Caco-2 (cell line): ENCODE measurements around the gene SLC9A4. TPM values are rescaled to one million over a fixed set of nuclear protein-coding genes. Genes with fewer than 3 reads are reported as not detected.

Experiments used
- BruUV-seq: library from RNA; stranded (reverse); fragments of 400-500 nt; replicated peaks from 2 replicates; lab custom pipeline; 2021; lab: Mats Ljungman, UMichigan
- CTCF ChIA-PET: fragments of 300-600 bp; sonication (Branson Sonifier 250); formaldehyde crosslinking; loops from one replicate; lab custom pipeline; 2022; ENCODE audit warnings: antibody characterized with exemption; lab: Charles Lee
- POLR2A ChIA-PET: fragments of 300-600 bp; sonication (Branson Sonifier 250); formaldehyde crosslinking; loops from one replicate; lab custom pipeline; 2022; ENCODE audit warnings: antibody characterized with exemption; lab: Charles Lee
- DNase-seq, 2 experiments: peaks; one replicate each; pipeline versions ENCODE4 v3.0.0 to v3.0.0-alpha.2; 2020 to 2022
- H3K27me3 ChIP-seq: replicated peaks from 2 replicates; pipeline ENCODE4 v1.6.0; 2011; ENCODE audit warnings: low read length; ENCODE audit not compliant: control insufficient read depth, insufficient read depth
- H3K36me3 ChIP-seq: 2 replicates; pipeline ENCODE4 v1.5.1; 2011; ENCODE audit warnings: low read length; ENCODE audit not compliant: control insufficient read depth, insufficient read depth
- H3K4me1 ChIP-seq: fragments of 250-450 bp; sonication (Bioruptor Pico); 2 replicates; pipeline ENCODE4 v1.5.1; 2020; ENCODE audit warnings: mild to moderate bottlenecking
- H3K4me3 ChIP-seq: 2 replicates; pipeline ENCODE4 v1.5.1; 2011; ENCODE audit warnings: low read depth, mild to moderate bottlenecking, control low read depth, low read length
- H3K9me3 ChIP-seq: fragments of 250-450 bp; sonication (Bioruptor Pico); 2 replicates; pipeline ENCODE4 v1.5.1; 2020; ENCODE audit warnings: mild to moderate bottlenecking, moderate library complexity
- H3K27ac Mint-ChIP-seq: one replicate; pipeline ENCODE4 v1.8.0; 2022; ENCODE audit warnings: mixed read lengths; ENCODE audit not compliant: unreplicated experiment
- H3K27me3 Mint-ChIP-seq: one replicate; pipeline ENCODE4 v1.8.0; 2022; ENCODE audit warnings: mixed read lengths; ENCODE audit not compliant: insufficient read depth, unreplicated experiment
- H3K36me3 Mint-ChIP-seq: one replicate; pipeline ENCODE4 v1.8.0; 2022; ENCODE audit warnings: mild to moderate bottlenecking, mixed read lengths; ENCODE audit not compliant: insufficient read depth, unreplicated experiment
- H3K4me1 Mint-ChIP-seq: one replicate; pipeline ENCODE4 v1.8.0; 2022; ENCODE audit warnings: low read depth, mixed read lengths; ENCODE audit not compliant: unreplicated experiment
- H3K4me3 Mint-ChIP-seq: one replicate; pipeline ENCODE4 v1.8.0; 2022; ENCODE audit warnings: mild to moderate bottlenecking, moderate library complexity, mixed read lengths; ENCODE audit not compliant: unreplicated experiment
- H3K9me3 Mint-ChIP-seq: one replicate; pipeline ENCODE4 v1.8.0; 2022; ENCODE audit warnings: mixed read lengths; ENCODE audit not compliant: unreplicated experiment
- intact Hi-C: fragments of 100-400 bp; cut with micrococcal nuclease; formaldehyde crosslinking; loops from one replicate; pipeline ENCODE4 v1.10.0; 2022; ENCODE audit not compliant: unreplicated experiment
- total RNA-seq: library from RNA; stranded (reverse); gene quantifications from 2 replicates; pipeline ENCODE4 v1.2.3, GENCODE V29; 2022
- TF ChIP-seq, protein P1 (sequence below), 2 experiments: fragments of 200-600 bp in 1 of 2; IDR thresholded peaks; 1 replicate in 1 of 2; 2 replicates in 1 of 2; pipeline versions ENCODE4 v1.5.1 to v1.8.0; 2011 to 2022; ENCODE audit warnings: antibody characterized with exemption in 1 of 2, control low read depth in 1 of 2, inconsistent platforms in 1 of 2, low read depth in 1 of 2, low read length in 1 of 2, mild to moderate bottlenecking in 1 of 2, moderate library complexity in 1 of 2; ENCODE audit not compliant: insufficient read depth in 1 of 2, severe bottlenecking in 1 of 2, unreplicated experiment in 1 of 2

SLC9A4 gene
- total RNA-seq, 1 experiment from 2014 or later: 1.4 TPM

DNA sequence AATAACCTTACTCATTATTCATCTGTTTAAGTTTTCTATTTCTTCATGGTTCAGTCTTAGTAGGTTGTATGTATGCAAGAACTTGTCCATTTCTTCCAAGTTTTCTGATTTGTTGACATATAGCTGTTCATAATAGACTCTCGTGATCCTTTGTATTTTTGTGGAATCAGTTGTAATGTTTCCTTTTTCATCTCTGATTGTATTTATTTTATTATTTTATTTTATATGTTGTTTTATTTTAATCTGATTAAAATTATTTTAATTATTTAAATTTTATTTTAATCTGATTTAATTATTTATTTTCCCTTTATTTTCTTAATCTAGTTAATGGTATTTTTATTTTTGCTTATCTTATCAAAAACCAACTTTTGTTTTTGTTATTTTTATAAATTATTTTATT lies 102.9 kb downstream of the SLC9A4 start:
- H3K9me3 Mint-ChIP-seq: peaks cover 25% of the 10 kb centered on the region
- DNase-seq: no peak
- no peak overlapping the region for H3K27ac Mint-ChIP-seq
- POLR2A ChIA-PET: no interaction called here
- Histone ChIP-seq H3K4me3 (no peak overlapping the region), H3K27me3 (no peaks in the 10 kb centered on the region), H3K4me1 (no peaks in the 10 kb centered on the region), H3K9me3 (peaks cover 19% of the 10 kb centered on the region), H3K36me3 (no peaks in the 10 kb centered on the region)
- CTCF ChIA-PET: no interaction called here
- no TSS peak for BruUV-seq
- no peak overlapping the region for H3K4me3 Mint-ChIP-seq
- no peaks in the 10 kb centered on the region for H3K27me3 Mint-ChIP-seq
- no peaks in the 10 kb centered on the region for H3K36me3 Mint-ChIP-seq
- TF ChIP-seq, protein P1, sequence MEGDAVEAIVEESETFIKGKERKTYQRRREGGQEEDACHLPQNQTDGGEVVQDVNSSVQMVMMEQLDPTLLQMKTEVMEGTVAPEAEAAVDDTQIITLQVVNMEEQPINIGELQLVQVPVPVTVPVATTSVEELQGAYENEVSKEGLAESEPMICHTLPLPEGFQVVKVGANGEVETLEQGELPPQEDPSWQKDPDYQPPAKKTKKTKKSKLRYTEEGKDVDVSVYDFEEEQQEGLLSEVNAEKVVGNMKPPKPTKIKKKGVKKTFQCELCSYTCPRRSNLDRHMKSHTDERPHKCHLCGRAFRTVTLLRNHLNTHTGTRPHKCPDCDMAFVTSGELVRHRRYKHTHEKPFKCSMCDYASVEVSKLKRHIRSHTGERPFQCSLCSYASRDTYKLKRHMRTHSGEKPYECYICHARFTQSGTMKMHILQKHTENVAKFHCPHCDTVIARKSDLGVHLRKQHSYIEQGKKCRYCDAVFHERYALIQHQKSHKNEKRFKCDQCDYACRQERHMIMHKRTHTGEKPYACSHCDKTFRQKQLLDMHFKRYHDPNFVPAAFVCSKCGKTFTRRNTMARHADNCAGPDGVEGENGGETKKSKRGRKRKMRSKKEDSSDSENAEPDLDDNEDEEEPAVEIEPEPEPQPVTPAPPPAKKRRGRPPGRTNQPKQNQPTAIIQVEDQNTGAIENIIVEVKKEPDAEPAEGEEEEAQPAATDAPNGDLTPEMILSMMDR (IDR thresholded peaks at IDR 0.05; ENCODE audit: insufficient read depth in 1 of 2, low read depth in 1 of 2, low read length in 1 of 2, severe bottlenecking in 1 of 2, unreplicated experiment in 1 of 2): no peak
- H3K4me1 Mint-ChIP-seq: peaks cover 7% of the 10 kb centered on the region
- intact Hi-C loops: no loop called here

DNA sequence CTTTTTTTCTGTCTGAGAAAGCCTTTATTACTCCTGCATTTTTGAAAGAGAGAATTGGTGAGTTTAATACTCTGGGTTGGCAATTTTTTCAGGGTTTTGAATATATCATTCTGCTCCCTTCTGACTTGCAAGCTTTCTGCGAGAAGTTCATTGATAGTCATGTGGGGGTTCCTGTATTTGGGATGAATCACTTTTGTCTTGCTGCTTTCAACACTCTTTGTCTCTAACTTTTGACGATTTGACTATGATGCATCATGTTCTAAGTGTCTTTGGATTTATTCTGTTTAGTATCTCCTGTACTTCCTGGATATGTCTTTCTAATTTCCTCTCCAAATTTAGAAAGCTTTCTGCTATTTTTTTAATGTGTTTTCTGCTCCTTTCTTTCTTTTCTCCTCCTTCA lies 105.3 kb downstream of the SLC9A4 start:
- TF ChIP-seq, protein P1 (IDR thresholded peaks at IDR 0.05; ENCODE audit: insufficient read depth in 1 of 2, low read depth in 1 of 2, low read length in 1 of 2, severe bottlenecking in 1 of 2, unreplicated experiment in 1 of 2): no peak
- BruUV-seq: no TSS peak
- Mint-ChIP-seq H3K27me3 (no peaks in the 10 kb centered on the region), H3K27ac (no peak overlapping the region), H3K4me1 (peaks cover 7% of the 10 kb centered on the region), H3K36me3 (no peaks in the 10 kb centered on the region), H3K4me3 (no peak overlapping the region), H3K9me3 (peaks cover 18% of the 10 kb centered on the region)
- CTCF ChIA-PET: no interaction called here
- no peaks in the 10 kb centered on the region for H3K27me3 ChIP-seq
- H3K36me3 ChIP-seq: no peaks in the 10 kb centered on the region
- H3K4me3 ChIP-seq: no peak overlapping the region
- H3K9me3 ChIP-seq: peaks cover 19% of the 10 kb centered on the region
- H3K4me1 ChIP-seq: no peaks in the 10 kb centered on the region
- no peak for DNase-seq
- intact Hi-C loops: no loop called here
- POLR2A ChIA-PET: no interaction called here

DNA sequence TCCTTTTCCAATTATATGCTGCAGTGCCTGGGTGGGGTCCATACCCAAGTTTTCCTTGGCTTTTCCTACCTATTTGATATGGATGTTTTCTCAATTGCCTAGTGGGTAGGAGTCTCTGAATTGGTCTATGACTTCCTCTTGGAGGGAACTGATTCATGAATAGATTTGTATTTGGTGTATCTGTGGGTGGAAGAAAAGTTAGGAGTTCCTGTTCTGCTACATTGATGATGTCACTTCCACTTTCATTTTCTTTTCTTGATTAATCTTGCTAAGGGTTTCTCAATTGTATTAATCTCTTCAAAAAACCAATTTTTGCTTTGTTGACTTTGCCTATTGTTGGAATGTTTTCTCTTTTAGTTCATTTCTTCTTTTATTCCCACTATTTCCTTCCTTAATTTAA lies 108.9 kb downstream of the SLC9A4 start:
- DNase-seq: no peak
- H3K4me1 ChIP-seq: peaks cover 20% of the 10 kb centered on the region
- ChIA-PET CTCF (no interaction called here), POLR2A (no interaction called here)
- no TSS peak for BruUV-seq
- TF ChIP-seq, protein P1 (IDR thresholded peaks at IDR 0.05; ENCODE audit: insufficient read depth in 1 of 2, low read depth in 1 of 2, low read length in 1 of 2, severe bottlenecking in 1 of 2, unreplicated experiment in 1 of 2): no peak
- H3K4me1 Mint-ChIP-seq: peaks cover 7% of the 10 kb centered on the region
- H3K9me3 ChIP-seq: 0 out of 2 replicates have a peak, but pooled peaks cover 6% of the 10 kb centered on the region
- no peaks in the 10 kb centered on the region for H3K36me3 Mint-ChIP-seq
- no peak overlapping the region for H3K4me3 ChIP-seq
- H3K27me3 Mint-ChIP-seq: no peaks in the 10 kb centered on the region
- no peak overlapping the region for H3K27ac Mint-ChIP-seq
- H3K4me3 Mint-ChIP-seq: no peak overlapping the region
- H3K36me3 ChIP-seq: no peaks in the 10 kb centered on the region
- peaks cover 15% of the 10 kb centered on the region for H3K9me3 Mint-ChIP-seq
- intact Hi-C loops: no loop called here
- no peaks in the 10 kb centered on the region for H3K27me3 ChIP-seq
